Measurements from ENCODE around the gene TTC33. TPM values are rescaled to one million over a fixed set of nuclear protein-coding genes. Genes with fewer than 3 reads are reported as not detected.

The TTC33 gene
- total RNA-seq, 4 donors from 2014 or later: 11.7 to 22.0 (median 17.7) TPM

GRCh38 chr5:40556811-40557210 lies 198.9 kb downstream of the TTC33 start:
- TF ChIP-seq CTCF (IDR thresholded peaks at IDR 0.05; ENCODE audit: low read depth): no peak

- no peak for TF ChIP-seq CTCF (IDR thresholded peaks at IDR 0.05; ENCODE audit: low read depth)
Observed at GRCh38 chr5:40555886-40556285, 199.9 kb downstream of the TTC33 start.

- TF ChIP-seq CTCF (IDR thresholded peaks at IDR 0.05; ENCODE audit: low read depth): no peak
Observed at GRCh38 chr5:40554813-40555212, 200.9 kb downstream of the TTC33 start.

GRCh38 chr5:40554054-40554453 lies 201.7 kb downstream of the TTC33 start:
- TF ChIP-seq CTCF (IDR thresholded peaks at IDR 0.05; ENCODE audit: low read depth): no peak

GRCh38 chr5:40552981-40553380 lies 202.8 kb downstream of the TTC33 start:
- no peak for TF ChIP-seq CTCF (IDR thresholded peaks at IDR 0.05; ENCODE audit: low read depth)

- no peak for TF ChIP-seq CTCF (IDR thresholded peaks at IDR 0.05; ENCODE audit: low read depth)
Observed at GRCh38 chr5:40551496-40552491, 204.0 kb downstream of the TTC33 start.

GRCh38 chr5:40550481-40550880 lies 205.3 kb downstream of the TTC33 start:
- TF ChIP-seq CTCF (IDR thresholded peaks at IDR 0.05; ENCODE audit: low read depth): no peak

Data from subcutaneous adipose tissue (tissue), 4 donors.